GM18508 (cell line): Measurements from ENCODE around the gene SUPT4H1.
A peak's percentile ranks its signal among the peaks of the same experiment; 100 is the strongest.

Experiments
- ATAC-seq: cut with Tn5 transposase; IDR thresholded peaks from one replicate; pipeline ENCODE4 v1.9.1; 2021; ENCODE audit warnings: moderate number of reproducible peaks; ENCODE audit not compliant: insufficient read depth, unreplicated experiment

Gene SUPT4H1

GRCh38 chr17:58365185-58365979, 13.4 kb upstream of the SUPT4H1 start:
- ATAC-seq: no peak

GRCh38 chr17:58364270-58364942, 12.4 kb upstream of the SUPT4H1 start:
- ATAC-seq: no peak

GRCh38 chr17:58363457-58364185, 11.6 kb upstream of the SUPT4H1 start:
- ATAC-seq: no peak

GRCh38 chr17:58362368-58363014, 10.5 kb upstream of the SUPT4H1 start:
- ATAC-seq: no peak

- no peak for ATAC-seq
Measured at GRCh38 chr17:58360296-58361063, 8.5 kb upstream of the SUPT4H1 start.

- ATAC-seq: no peak
Measured at GRCh38 chr17:58358408-58359172, 6.6 kb upstream of the SUPT4H1 start.

GRCh38 chr17:58357312-58358297, 5.6 kb upstream of the SUPT4H1 start:
- no peak for ATAC-seq

- ATAC-seq: no peak
Measured at GRCh38 chr17:58356231-58356630, 4.2 kb upstream of the SUPT4H1 start.

GRCh38 chr17:58354541-58355216, 2.7 kb upstream of the SUPT4H1 start:
- ATAC-seq: no peak

GRCh38 chr17:58353389-58353825, 1.4 kb upstream of the SUPT4H1 start:
- ATAC-seq: no peak

- ATAC-seq: no peak
Measured at GRCh38 chr17:58352596-58353388, 791 bp upstream of the SUPT4H1 start.

- no peak for ATAC-seq
Measured at GRCh38 chr17:58351182-58351581, 819 bp downstream of the SUPT4H1 start.

- ATAC-seq: no peak
Measured at GRCh38 chr17:58348038-58348437, 4.0 kb downstream of the SUPT4H1 start.

- no peak for ATAC-seq
Measured at GRCh38 chr17:58345500-58345899, 6.5 kb downstream of the SUPT4H1 start.

- ATAC-seq: peak; percentile 16
Measured at GRCh38 chr17:58344791-58345157, 7.2 kb downstream of the SUPT4H1 start.

- peak; percentile 63 for ATAC-seq
Measured at GRCh38 chr17:58344047-58344790, 7.8 kb downstream of the SUPT4H1 start.
